GM18505 (cell line): Measurements from ENCODE around the gene DNAJB2.
"Not testable (repeated sequence)": the region's sequence is repeated elsewhere in the genome, so short reads cannot be mapped to it uniquely, and the experiment has no call there.

Source experiments
- ATAC-seq: cut with Tn5 transposase; IDR thresholded peaks from one replicate; pipeline ENCODE4 v1.9.1; 2021; ENCODE audit not compliant: unreplicated experiment
- POLR2A ChIP-seq: IDR thresholded peaks from 4 replicates; pipeline ENCODE4 v1.6.1; 2011; ENCODE audit warnings: borderline replicate concordance; ENCODE audit not compliant: insufficient read depth, insufficient read length; ENCODE audit errors: extremely low read depth

DNAJB2 gene

DNA sequence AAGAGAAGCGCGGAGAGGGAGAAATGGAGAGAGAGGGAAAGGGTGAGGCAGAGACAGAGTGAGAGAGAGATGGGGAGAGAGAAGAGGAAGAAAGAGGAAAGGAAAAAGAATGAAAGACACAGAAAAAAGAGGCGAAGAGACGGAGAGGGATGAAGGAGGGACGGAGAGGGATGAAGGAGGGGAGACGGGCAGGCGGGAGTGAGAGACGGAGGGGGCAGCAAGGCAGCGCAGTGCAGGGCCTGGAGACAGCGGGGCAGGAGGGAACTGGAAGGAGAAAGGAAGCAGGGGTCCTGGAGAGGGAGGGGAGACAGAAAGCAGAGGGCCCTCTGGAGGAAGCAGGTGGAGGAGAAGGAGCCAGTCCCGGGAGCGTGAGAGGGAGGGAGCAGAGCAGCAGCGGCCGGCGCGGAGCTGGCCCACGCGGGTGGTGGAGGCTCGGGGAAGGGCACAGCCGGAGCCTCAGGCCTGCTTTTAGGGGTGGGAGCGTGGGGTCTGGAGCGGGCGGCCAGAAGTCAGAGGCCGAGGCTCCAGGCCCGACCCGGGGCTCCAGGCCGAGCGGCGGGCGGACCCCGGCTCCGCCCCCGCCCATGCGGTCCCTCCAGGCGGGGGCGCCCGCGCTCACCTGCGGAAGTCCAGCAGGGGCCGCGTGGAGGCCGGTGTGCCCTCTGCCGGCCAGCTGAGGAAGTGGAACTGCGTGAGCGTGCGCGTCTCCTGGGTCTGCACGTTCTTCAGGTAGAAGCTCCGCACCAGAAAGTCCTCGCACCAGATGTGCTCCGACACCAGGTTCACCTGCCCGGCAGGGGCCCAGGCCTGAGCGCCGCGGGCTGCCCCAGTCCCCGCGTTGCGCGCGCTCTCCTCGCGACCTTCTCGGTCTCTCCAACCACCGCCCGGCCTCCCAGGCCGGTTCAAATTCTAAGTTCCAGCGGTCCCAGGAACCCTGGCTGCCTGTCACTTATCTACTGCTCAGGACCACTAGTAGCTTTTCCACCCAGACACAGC, 15.5 kb downstream of the DNAJB2 start:
- TF ChIP-seq POLR2A = peak; percentile 73
- ATAC-seq = peak; percentile 92

DNA sequence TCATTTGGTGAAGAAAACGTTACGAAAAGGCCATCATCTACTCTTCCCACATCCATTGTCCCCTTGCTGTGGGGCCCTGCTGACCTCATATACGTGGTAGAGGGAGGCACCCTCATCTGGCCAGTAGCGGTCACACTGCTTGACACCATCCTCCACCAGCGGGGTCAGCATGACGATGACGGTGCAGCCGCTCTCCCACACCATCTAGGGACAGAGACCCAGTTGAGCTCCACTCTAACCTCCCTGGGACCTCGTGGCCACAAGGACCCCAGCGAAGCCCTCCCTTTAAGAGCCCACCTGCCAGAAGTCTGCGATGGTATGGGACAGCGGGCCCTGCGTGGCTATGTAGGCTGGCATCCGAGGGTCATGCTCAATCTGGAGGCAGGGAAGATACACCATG, 17.0 kb downstream of the DNAJB2 start:
- TF ChIP-seq POLR2A = no peak
- ATAC-seq = no peak

DNA sequence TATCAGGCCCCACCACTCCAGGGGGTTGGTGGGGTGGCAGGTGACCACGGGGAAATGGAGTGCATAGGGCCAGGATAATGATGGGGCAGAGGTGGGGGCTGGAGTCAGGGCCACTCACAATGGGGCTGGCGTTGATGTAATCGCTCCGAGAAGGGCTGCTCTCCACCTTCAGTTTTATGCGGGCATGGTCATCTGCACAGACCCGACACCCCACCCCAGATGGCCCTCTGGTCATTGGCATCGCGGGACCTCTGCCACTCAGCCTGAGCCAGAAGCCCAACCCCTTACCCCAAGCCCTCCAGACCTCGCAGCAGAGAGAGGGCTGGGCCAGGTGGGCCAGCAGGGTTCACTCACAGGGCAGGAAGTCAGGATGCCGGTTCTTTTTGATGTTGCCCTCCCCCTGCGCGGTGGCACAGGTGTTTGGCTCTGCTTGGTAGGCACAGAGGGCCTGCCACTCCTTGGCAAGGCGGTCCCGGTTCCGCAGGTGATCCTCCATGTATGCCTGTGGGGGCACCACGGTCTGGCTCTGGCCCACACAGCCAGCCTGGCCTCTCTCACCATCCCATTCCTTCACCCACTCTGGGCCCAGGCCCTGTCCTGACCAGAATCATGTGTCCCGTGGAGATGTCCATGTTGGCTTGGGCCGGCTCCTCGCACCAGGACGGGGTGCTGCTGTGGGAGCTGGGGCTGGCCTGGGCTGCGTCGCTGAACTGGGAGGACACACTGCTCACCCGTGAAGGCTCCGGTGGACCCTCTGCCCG, 17.6 kb downstream of the DNAJB2 start:
- no peak for ATAC-seq
- no peak for TF ChIP-seq POLR2A

DNA sequence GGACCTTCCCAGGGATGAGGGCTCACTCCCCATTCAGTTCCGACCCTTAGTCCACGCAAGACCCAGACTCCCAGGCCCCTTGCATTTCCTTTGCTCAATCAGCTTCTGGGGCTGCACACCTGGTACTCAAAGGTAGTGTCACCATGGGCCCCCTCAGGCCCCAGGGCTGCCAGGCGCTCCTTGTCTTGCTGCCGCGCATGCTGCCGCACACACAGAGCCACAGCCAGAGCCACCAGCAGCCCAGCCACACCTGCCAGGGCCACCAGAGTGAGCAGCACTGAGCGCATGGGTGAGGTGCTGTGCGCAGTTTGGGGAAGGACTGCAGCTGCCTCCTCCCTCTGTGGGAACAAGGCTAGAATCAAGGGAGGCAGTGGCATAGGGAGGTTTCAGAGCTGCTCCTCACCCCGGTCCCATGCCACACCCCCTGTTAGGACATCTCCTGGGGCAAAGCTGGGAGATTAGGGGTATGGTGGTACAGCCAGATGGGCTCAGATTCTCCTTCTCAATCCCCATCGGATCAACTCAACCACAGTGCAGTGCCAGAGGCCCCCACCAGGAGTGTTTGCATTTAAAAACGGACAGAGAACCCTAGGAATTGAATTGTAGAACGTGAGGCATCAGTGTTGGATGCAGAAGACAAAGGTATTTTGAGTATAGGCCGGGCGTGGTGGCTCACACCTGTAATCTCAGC, 18.7 kb downstream of the DNAJB2 start:
- no peak for ATAC-seq
- TF ChIP-seq POLR2A = no peak

DNA sequence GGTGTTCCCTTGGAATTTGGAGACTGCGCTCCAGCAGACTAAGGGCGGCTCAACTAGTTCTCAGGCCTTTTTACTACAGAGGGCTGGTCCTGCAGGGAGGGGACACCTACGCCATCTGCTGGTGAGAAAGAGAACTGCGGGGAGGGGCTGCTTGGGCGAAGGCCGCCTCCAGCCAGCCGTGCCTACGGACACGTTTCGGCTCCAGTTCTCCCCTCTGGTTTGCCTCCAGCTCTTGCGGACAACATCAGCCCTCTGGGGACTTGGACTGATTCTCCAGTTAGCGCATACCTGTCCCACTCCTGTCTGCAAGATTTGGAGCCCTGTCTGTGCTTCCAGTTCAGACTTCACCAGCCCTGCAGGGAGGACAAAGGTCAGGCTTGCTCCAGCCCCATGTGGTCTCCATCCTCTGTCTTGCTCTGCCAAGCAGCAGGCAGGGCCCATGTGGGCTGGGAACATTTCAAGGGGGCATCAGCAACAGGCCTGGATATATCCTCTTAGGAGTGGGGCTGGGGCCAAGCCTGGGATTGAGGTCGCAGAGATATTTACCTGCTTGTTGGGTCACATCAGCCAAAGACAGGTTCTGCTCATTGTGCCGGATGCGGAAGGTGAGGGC, 19.7 kb downstream of the DNAJB2 start:
- no peak for TF ChIP-seq POLR2A
- ATAC-seq = no peak

DNA sequence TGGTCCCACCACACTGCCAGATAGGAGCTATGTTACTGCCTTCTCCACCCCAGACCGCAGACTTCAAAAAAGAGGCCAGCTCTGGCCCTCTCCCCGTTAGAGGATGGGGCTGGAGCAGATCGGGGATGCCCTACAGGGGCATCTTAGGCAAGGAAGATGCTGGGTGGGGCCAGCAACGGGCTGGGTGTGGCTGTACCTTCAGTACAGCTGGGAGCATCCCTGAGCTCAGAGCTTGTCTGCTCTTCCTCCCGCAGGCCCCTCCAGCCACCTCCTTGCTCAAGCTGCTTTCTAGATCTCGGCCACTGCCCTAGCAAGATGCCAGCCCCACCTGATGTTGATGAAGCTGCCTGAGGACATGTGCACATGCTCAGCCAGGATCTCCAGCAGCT, 20.2 kb downstream of the DNAJB2 start:
- TF ChIP-seq POLR2A = no peak
- ATAC-seq = no peak

DNA sequence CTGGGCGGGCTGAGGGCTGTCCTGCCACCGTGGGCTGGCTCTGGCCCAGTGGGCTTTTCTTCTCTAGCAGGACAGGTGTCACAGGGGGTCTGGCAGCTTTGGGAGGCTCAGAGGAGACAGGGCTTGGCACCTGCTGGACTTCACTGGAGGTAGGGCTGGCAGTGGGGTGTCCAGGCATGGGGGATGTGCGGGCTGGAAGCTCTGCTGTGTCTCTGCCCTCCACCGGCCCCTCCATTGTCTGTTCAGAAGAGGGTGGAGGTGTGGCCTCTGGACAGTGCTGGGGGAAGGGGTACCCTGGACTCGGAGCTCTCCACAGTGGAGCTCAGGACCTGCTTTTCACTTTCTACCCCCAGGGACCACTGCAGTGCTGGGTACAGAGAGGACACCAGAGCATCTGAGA, 20.9 kb downstream of the DNAJB2 start:
- no peak for TF ChIP-seq POLR2A
- no peak for ATAC-seq

DNA sequence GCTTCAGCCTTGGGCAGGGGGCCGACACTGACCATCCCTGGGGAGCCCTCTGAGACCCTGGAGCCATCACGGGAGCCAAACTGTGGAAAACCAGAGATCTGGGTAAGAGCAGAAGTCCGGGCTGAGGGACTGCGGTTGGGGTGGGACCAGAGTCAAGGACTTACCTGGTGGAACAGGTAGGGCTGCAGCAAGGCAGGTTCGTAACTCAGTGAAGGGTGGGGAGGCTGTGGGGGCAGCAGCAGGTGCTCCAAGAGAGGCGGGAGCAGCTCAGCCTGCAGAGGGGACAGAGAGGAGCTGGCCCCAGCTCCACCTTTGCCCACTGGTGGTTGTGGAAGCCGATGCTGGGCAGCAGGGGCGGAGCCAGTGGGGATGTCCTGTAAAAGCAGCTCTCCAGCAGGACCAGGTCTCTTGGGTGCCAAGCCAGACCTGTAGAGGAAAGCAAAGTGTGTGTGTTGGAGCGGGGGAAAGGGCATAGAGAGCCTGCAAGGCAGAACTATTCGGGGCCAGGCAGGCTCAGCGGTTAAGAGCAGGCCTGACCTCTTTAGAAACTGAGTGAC, 23.3 kb downstream of the DNAJB2 start:
- no peak for TF ChIP-seq POLR2A
- ATAC-seq = no peak

DNA sequence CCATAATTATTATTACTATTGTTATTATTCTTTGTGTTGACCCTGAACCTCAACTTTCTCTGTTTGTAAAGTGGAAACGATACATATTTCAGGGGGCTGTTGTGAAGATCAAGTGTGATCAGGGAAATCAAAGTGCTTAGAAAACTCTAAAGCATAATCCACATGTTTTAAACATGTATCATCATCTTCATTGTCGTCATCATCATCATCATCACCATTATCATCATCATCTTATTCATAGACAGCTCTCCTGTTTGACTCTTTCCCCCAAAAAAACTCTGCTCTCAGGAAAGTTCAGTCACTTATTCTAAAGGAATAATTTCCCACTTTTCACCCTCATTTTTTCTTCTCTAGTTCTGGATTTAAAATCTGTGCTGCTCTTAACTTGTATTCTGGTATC, 25.1 kb downstream of the DNAJB2 start:
- ATAC-seq = no peak

DNA sequence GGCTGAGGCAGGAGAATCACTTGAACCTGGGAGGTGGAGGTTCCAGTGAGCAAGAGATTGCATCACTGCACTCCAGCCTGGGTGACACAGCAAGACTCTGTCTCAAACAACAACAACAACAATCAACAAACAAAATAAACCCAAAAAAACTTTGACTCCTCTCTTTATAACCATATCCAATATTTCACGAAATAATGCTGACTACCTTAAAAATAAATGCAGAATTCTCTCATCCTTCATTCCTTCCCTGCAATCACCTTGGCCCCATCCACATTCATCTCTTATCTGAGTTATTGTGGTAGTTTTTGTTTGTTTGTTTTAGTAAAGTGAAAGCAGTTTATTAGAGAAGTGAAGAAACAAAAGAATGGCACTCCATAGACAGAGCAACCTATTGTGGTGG, 26.9 kb downstream of the DNAJB2 start:
- TF ChIP-seq POLR2A = no peak
- no peak for ATAC-seq

More for the DNA sequence above, 25.1 kb downstream of the DNAJB2 start:
- TF ChIP-seq POLR2A = no peak

DNA sequence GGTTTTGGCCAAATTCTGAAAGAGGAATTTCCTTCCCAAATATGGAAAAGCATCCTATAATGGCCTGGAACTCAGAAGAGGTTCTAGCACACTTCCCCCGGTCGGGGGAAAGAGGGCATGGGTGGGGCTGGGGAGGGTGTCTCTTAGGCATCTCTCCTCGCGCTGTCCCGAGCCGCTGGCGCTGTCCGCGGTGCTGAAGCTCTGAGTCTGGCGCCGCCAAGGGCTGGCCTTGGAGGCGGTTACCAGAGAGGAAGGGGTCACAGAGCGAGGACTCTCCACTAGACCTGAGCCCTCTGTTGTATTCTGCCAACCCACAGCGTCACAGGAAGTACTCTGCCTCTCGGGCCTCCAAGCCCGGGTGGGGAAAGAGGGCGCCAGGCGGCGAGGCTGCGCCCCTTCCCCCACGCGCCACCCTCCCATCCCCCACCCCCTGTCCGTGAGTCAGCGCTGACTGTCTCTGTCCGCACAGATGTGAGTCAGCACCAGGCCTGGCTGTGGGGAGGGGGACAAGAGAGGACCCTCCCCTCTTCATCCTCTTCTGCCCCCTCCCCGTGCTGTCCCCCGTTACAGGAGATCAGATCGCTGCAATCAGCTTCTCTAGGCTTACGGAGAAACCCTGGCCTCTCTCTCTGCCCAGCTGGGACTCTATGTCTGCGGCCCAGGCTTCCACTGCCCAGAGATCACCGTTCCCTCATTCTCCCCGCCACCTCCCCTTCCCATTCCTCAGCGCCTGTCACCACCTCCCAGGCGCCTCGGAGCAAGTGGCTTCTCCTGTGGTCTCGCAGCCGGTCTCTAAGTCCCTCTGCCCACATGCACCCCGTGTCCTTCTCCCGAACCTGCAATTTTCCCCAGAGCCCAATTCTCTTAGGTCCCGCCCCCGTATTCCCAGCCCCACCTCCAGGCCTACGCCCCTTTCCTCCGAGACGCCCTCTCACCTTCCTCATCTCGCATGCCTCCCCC, 29.3 kb downstream of the DNAJB2 start:
- no peak for ATAC-seq
- TF ChIP-seq POLR2A = no peak

DNA sequence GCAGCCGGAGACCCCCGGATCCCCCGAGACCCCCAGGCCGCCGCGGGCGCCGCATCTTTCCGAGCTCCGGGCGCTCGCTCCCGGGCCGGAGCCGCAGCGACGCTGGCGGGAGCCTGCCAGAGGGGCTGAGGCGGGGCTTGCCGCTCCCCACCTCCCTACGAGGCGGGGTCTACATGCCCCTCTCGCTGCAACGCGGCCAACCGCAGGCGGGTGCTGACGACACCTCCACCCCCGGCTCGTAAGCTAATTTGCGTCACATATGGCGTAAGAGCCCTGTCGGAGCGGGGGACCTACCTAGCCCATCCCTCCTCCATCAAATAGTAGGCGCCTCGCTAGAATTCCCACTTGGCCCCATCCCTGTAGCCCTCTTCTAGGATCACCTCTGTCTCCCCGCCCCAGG, 30.1 kb downstream of the DNAJB2 start, which contains the start of gene PTPRN:
Gene PTPRN, minus strand, starts transcription at position 124 of the 400 bp plus-strand sequence. Its CDS starts 69 bp downstream, at position 55.
- no peak for TF ChIP-seq POLR2A
- no peak for ATAC-seq

DNA sequence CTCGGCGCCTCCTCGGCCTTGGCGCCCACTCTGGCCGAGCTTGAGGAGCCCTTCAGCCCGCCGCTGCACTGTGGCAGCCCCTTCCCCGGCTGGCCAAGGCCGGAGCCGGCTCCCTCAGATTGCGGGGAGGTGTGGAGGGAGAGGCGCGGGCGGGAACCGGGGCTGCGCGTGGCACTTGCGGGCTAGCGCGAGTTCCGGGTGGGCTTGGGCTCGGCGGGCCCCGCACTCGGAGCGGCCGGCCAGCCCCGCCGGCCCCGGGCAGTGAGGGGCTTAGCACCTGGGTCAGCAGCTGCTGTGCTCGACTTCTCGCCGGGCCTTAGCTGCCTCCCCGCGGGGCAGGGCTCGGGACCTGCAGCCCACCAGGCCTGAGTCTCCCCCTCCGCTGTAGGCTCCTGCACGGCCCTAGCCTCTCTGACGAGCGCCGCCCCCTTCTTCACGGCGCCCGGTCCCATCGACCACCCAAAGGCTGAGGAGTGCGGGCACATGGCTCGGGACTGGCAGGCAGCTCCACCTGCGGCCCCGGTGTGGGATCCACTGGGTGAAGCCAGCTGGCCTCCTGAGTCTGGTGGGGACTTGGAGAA, 33.6 kb downstream of the DNAJB2 start:
- ATAC-seq = not testable (repeated sequence)
